Middle frontal gyrus (tissue), 1 donor: Measurements from ENCODE around the gene PADI1.

Source experiments
- DNase-seq: peaks from one replicate; pipeline ENCODE4 v3.0.0-alpha.2; 2015; ENCODE audit warnings: low spot score; ENCODE audit errors: extremely low spot score

Gene PADI1

DNA sequence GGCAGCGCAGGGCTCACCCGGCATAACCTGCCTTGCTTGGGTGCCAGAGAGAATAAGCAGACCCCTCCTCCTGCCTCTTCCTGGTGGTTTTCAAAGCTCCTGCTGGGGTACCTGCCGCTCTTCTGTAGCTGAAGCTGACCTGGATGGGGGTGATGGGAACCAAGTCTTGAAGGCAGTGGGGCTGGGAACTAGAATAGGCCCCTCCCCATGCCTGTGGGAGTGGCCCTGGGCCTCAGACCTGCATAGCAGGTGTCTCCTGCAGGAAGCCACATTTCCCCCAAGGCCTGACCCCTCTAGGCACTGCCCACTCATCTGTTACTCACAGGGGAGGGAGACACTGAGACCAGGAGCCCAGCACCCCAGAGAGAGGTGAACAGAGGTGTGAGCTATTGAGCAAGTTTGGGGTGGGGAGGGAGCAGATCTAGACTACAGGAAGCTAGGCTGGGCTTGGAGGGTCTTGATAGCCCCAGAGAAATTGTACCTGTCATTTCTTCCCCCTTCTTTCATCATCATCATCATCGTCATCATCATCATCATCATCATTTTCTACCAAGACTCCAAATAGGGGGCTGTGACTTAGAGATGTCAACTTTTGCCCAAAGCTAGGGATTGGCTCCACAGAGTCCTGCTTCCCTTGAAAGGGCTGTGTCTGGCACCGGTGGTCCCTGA is 10.1 kb downstream of the PADI1 start:
- DNase-seq: no peak

DNA sequence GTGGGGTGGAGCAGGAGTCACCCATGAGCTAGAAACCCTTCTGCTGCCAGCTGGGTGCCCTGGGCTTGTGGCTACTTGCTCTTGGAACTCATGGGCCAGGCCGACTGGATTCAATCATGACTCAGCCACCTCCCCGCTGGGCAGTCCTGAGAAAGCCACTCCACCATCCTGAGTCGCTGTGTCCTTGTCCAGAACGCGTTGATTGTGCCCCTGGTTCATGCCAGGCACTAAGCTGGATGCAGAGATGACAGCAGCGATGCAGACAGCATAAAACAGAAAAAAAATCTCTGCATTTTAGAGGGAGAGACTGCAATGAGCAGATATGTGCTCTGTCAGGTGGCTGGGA is 10.6 kb downstream of the PADI1 start:
- no peak for DNase-seq

DNA sequence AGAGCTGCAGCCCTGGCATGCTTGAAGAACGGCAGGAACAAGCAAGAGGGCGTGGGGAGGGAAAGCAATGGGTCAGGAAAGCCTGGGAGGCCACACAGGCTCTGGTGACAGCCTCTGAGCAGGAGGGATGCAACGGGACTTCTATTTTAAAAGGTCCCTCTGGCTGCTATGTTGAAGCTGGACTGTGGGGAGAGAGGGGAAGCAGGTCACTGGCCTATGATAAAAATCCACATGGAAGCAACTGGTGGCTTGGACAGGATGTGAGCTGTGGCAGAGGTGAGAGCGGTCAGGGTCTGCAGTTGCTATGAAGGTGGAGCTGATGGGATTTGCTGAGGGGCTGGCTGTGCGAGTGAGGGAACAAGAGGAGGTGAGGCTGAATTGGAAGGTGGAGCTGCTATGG is 11.2 kb downstream of the PADI1 start:
- no peak for DNase-seq

DNA sequence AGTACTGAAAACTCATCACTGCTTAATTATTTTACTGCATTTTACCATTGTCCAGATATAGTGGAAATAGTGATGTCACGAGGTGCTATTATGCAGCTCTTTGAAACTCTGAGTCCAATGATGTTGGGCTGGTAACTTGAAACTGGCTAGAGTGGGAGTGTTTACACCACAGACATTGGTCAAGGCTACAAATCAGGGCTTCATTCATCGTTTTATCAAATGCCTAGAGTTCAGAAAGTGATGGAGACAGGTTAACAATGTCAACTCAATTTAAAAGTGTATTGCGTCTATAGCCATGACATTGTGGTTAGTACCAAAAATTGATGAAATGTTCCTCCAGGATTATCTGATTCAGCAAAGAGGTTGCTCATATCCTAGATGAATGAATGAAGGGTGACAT is 12.7 kb downstream of the PADI1 start:
- no peak for DNase-seq

DNA sequence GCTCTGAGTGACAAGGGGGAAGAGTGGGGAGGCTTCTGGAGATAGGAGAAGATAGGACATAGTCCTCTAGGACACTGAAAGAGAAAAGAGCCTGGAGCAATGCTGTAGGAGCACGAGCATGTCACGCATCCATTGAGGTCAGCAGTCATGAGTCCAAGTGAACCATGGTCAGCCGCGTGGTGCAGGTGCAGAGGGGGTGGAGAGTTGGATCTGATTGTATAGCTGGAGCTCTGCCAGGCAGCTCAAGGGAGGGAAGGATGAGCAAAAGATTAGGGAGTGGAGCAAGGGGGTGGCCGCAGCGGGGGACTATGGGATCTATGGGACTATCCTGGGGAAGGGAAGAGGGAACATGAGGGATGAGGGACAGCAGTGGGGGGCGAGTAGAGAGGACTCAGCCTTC is 14.0 kb downstream of the PADI1 start:
- no peak for DNase-seq

DNA sequence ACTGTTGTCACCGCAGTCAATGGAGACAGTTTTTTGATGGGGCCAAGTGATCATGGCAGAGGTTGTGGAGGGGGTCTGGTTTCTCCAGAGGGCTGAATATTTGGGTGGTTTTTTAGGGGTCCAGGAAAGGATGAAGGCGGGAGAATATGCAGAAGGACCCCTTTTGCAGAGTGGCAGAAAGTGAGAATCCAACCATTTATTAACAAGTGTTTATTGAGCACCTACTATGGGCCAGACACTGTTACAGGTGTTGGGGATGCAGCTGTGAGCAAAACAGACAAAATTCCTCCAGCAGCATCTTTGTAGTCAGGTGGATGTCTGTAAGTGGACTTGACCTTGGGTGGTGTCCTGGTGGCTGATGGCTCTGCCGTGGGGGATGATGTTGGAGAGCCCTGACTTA is 15.4 kb downstream of the PADI1 start:
- DNase-seq: no peak

DNA sequence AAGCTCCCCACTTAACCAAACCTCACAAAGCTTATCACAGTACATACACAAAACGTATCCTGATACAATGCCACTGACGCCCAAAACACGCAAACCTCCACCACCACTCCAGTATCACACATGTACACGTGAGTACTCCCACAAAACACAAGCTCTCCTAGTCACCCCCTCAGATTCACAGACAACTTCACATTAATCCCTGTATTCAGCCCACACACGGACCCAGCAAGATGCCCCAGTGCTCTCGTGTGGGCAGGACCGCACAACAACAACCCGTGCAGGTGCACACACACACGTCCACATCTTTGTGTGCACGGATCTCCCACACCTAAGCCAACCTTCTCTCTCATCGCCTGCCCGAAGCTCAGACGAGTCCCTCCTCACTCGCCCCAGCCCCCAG is 17.6 kb downstream of the PADI1 start:
- no peak for DNase-seq

DNA sequence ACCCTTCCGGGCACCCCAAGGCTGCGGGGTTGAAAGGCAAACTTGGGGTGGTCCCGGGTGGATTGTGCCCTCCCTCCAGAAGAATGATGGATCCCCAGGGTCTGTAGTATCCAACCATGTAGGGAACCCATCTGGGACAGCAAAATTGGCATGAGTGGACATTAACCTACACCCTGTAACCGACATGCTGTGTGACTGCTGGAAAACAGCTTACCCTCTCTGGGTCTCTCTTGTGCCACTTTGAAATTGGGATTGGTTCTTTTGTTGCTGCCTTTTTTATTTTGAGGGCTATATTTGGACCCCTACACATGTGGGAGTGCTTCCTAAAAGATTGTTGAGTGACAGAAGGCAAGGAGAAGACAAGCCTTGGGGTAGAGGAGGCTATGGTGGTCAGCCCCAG is 19.5 kb downstream of the PADI1 start:
- no peak for DNase-seq

DNA sequence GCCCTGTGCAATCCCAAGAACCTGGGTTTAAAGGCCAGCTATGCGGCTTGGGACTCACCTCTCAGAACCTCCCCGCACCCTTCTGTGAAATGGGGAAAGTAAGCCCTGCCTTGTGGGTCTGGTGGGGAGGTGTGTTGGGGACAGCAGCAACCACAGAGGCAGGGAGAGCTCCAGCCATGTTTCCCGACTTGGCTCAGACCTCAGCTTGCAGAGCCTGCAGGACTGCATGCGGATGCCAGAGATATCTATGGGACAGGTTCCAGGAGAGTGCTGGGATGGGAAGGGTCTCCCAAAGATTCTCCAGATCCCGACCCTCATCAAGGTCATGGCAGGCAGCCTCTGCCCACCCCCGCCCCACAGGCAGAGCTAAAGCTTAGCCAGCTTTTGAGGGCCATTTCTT is 20.2 kb downstream of the PADI1 start:
- DNase-seq: no peak

DNA sequence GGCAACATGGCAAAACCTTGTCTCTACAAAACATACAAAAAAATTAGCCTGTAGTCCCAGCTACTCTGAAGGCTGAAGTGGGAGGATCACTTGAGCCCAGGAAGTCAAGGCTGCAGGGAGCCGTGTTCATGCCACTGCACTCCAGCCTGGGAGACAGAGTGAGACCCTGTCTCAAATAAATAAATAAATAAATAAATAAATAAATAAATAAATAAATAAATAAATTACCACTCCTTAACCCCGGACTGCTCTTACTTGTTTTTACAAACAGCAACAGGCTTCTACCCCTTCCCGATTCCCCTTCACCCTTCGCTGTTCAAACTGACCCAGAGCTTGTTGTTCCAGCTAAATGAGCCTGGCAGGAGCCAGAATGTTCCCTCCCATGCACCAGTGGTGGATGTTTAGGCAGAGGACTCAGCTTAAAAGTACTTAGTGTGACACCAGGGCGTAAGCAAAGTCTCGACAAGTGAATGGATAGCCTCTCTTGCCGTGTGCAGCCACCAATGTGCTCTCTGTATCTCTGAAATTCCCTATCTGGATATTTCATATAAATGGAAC is 22.5 kb downstream of the PADI1 start:
- no peak for DNase-seq

DNA sequence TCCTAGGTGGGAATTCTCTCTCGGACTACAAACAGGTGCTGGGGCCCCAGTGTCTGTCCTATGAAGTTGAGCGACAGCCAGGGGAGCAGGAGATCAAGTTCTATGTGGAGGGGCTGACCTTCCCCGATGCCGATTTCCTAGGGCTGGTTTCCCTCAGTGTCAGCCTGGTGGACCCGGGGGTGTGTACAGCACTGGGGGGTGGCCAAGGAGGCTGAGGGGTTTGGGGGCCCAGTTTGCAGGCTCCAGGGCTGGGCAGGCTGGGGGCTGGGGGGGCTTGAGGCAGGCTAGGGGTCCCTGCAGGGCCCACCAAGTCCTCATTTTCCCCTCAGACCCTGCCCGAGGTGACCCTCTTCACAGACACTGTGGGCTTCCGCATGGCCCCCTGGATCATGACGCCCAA is 23.7 kb downstream of the PADI1 start:
- DNase-seq: no peak

DNA sequence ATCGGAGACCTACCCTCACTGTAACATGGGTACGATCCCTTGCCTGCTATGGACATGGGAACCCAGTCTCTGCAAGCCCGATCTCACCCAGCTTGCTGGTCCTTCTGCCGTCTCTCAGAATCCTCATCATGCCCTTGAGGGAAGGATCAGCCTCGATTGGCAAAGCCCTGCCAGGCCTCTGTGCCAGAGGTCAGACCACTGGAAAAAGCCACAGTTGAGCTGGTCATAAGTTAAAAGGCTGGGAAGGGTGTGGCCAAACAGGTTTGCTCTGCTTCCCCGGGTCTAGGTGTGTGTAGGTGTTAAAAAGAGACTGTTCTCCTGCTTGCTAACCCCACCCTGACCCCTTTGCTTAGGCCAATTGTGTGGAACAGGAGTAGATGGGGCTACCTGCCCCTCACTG is 24.5 kb downstream of the PADI1 start:
- DNase-seq: no peak

DNA sequence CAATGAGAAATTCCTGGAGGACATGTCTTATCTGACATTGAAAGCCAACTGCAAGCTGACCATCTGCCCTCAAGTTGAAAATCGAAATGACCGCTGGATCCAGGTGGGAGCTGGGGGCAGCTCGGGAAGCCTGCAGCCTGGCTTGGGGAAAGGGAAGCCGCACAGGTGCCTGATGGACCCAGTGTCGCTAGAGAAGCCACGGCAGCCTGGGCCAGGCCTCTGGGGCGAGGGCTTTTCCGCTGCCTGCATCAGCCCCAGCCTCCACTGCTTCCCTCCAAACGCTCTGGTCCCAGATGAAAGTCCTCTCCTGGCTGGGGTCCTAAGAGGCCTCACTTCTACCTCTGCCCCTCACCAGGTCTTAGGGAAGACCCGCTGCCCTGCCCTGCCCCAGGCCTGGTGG is 25.2 kb downstream of the PADI1 start:
- no peak for DNase-seq

DNA sequence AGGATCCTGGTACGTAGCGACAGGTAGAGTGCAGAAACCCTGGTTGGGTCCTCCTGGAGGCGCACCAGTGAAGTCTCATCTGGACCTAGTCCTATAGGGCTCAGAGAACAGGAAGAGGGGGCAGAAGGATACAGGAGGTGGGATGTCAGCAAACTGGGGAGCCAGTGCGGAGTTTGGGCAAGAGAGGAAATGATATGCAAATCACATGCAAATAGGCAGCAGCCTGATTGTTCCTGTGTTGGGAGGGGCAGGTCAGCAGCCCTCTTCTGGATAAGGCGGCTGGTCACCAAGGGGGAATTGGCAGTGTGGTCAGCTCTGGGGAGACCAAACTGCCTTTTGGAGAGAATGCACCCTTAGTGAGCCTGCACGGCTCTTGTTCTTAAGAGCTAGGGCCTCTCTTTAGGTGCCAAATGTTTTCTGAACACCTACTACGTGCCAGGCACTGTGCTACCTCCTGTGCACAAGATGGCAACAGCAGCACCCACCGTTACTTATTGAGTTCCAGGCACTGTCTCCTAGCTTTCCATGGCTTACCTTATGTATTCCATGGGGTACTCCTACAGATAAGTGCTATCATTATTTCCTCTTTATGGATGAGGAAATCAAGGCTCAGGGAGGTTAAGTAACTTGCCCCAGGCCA is 25.9 kb downstream of the PADI1 start:
- DNase-seq: no peak

DNA sequence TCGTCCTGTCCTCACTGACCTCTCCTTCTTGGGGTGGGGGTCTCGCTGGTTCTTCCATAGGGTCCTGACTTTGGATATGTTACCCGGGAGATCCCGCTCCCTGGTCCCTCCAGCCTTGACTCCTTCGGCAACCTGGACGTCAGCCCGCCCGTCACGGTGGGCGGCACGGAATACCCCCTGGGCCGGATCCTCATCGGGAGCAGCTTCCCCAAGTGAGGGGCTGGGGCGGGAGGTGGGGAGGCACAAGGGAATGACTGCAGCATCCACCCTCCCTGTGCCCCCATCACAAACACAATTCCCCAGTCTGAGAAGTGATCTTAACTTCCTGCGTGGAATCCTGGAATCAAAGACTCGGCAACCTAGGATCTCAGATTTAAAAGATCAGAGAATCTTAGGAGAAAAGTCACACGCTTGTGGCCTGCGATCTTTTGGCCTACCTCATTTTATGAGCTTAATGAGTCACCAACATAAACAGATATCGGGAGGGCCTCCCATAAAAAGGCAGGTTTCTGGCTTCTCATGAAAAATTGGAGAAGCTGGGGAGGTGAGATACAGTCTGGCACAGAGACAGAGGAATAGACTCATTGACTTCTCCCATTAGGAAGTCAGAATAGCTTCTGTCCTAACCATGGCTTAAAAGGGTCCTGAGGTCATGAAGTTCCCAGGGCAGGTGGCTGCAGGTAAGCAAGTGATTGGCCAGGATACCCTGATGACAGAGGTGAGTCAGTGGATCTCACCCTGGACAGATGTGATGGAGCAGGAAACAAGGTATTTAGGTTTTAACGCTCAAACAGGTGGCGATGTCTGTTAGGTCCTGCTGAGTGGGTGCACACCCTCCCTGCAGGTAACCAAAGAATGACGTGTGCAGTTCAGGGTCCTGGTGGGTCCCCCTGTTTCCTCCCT is 28.1 kb downstream of the PADI1 start:
- DNase-seq: no peak

DNA sequence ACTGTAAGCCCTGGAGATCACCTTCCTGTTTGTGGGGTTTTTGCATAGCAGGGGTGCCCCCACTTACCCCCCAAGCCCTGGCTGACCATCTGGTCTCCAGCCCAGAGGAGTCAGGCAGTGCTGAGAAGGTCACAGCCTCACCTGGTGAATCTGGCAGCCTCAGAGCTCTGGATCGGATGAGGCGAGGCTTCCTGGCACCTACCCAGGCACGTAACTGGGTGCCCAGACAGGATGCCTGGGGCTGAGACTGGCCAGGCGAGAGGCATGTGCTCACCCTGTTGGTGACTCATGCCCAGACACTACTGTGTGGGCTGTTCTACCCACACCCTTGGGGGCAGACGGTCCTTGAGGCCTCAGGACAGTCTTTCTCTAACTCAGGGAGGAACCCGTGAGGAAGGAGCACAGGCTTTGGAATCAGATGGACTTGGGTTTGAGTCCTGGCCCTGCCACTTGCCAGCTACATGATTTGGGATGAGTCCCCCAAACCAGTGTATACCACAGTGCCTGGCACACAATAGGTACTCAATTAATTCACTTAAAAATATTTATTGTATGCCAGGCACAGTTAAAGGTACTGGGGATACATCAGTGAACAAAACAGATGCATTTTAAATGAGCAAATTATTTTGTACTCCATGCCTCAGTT is 28.9 kb downstream of the PADI1 start:
- DNase-seq: no peak

DNA sequence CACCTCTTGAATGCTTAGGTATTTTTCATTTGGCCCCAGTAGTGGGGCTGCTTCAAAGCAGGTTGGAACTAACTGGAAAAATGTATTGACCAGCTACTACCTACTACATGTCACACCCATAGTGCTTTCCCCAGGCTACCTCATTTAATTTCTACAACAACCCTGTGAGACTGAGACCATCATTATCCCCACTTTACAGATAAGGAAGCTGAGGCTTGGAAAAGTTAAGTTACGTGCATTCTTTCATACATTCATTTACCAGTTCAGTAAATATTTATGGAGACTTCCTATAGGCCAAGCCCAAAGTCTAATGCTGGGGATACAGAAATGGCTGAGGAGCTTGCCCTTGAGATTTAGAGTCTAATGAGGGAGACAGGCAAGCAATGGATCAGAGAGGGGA is 29.5 kb downstream of the PADI1 start:
- no peak for DNase-seq

DNA sequence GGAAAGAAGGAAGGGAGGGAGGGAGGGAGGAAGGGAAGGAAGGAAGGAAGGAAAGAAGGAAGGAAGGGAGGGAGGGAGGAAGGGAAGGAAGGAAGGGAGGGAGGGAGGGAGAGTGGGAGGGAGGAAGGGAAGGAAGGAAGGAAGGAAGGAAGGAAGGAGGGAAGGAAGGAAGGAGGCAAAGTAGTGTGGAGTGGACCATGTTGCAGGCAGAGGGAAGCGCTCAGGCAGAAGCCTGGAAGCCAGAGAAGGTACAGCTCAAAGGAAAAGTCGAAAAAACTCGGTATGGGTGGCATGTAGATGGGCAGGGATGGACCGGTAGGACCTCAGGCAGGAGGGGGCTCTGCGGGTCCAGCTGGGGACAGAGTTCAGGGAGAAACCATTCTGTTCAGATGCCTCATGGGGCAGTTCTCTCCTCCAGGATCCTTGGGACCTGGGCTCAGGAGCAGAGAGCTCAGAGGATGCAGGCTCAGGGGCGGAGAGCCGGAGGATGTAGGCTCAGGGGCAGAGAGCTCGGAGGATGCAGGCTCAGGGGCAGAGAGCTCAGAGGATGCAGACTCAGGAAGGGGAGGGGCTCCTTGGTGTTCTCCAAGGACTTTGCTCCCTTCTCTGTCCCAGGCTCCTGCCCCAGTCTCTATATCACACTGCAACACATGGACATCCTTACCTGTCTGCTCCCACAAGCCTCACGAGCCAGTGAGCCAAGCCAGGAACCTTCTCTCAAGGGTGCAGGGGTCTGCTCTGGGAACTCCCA is 30.4 kb downstream of the PADI1 start:
- DNase-seq: no peak

DNA sequence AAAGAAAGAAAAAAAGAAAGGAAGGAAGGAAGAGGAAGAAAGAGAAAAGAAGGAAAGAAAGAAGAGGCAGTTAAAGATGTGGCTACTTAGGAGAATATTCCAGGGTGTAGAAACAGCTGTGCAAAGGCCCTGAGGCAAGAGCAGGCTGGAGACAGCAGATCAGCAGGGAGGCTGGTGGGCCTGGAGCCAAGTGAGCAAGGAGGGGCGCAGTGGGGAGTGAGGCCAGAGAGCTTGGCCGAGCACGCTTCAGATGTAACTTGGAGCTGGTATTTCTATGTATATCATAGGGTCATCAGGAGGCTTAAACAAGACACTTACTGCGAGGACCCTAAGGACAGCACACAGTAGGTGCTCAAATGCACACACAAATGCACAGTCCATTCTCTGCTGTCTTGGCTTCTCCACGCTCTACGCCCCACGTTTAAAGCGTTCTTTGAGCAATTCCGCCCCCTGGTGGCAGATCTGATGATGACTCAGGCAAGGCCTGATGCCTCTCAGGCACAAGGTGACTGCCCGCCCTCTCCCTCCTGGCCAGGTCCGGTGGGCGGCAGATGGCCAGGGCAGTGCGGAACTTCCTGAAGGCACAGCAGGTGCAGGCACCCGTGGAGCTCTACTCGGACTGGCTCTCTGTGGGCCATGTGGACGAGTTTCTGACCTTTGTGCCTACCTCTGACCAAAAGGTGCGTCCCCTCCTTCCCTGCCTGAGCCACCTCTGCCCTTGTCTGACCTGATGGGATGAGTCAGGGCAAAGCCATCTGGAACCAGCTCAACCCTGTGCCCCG is 32.0 kb downstream of the PADI1 start:
- peak; percentile 57 for DNase-seq

DNA sequence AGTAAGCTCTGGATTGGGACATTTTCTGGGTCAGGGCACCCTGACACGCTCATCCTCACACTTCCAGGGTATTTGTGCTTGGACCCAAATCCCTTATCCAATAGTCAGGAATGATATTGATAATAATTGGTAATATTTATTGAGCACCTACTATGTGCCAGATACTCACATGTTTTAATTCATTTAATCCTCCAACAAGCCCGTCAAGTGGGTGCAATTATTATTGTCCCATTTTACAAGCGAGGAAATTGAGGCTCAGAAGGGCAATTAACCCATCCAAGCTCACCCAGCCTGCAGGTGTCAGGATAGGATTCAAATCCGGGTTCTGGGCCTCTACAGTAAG is 32.6 kb downstream of the PADI1 start:
- no peak for DNase-seq
